RWPE2 (cell line): ENCODE data around the gene BMPER.

Experiments
- ATAC-seq: fragments of 200-7000 bp; cut with Tn5 transposase; 3 replicates; pipeline ENCODE4 v1.9.1; 2021; ENCODE audit warnings: low read depth
- DNase-seq: peaks from one replicate; pipeline ENCODE4 v3.0.0-alpha.2; 2020; ENCODE audit warnings: low spot score
- H3K27ac ChIP-seq: fragments of 450-650 bp; 2 replicates; pipeline ENCODE4 v1.5.1; 2017; ENCODE audit warnings: mild to moderate bottlenecking; ENCODE audit not compliant: poor library complexity, severe bottlenecking
- H3K27me3 ChIP-seq: fragments of 250-450 bp; sonication (Bioruptor Pico); 2 replicates; pipeline ENCODE4 v1.5.1; 2021; ENCODE audit warnings: mild to moderate bottlenecking, moderate library complexity; ENCODE audit not compliant: insufficient read depth, poor library complexity, severe bottlenecking
- H3K36me3 ChIP-seq: fragments of 250-450 bp; sonication (Bioruptor Pico); 2 replicates; pipeline ENCODE4 v1.5.1; 2020; ENCODE audit warnings: low read depth, mild to moderate bottlenecking, moderate library complexity
- H3K4me1 ChIP-seq: fragments of 250-450 bp; sonication (Bioruptor Pico); 2 replicates; pipeline ENCODE4 v1.5.1; 2021; ENCODE audit warnings: mild to moderate bottlenecking, moderate library complexity; ENCODE audit not compliant: insufficient read depth, poor library complexity, severe bottlenecking
- H3K4me3 ChIP-seq: fragments of 250-450 bp; sonication (Bioruptor Pico); 2 replicates; pipeline ENCODE4 v1.5.1; 2021; ENCODE audit warnings: mild to moderate bottlenecking, moderate library complexity; ENCODE audit not compliant: severe bottlenecking
- H3K9me3 ChIP-seq: fragments of 250-450 bp; sonication (Bioruptor Pico); 2 replicates; pipeline ENCODE4 v1.5.1; 2021; ENCODE audit warnings: mild to moderate bottlenecking, moderate library complexity; ENCODE audit not compliant: severe bottlenecking
- CTCF ChIP-seq: fragments of 450-650 bp; IDR thresholded peaks from one replicate; pipeline ENCODE4 v1.5.1; 2017; ENCODE audit warnings: mild to moderate bottlenecking, moderate library complexity; ENCODE audit not compliant: poor library complexity, severe bottlenecking

BMPER gene

GRCh38 chr7:34117573-34117972, 212.2 kb downstream of the BMPER start:
- no peaks in the 10 kb centered on the region for H3K36me3 ChIP-seq

GRCh38 chr7:34121366-34121765, 216.0 kb downstream of the BMPER start:
- TF ChIP-seq CTCF: no peak
- Histone ChIP-seq H3K4me3 (no peak overlapping the region), H3K4me1 (no peaks in the 10 kb centered on the region), H3K27me3 (no peaks in the 10 kb centered on the region), H3K36me3 (no peaks in the 10 kb centered on the region), H3K9me3 (no peaks in the 10 kb centered on the region), H3K27ac (no peak overlapping the region)
- no peak for DNase-seq
- ATAC-seq: no peak

More at GRCh38 chr7:34117573-34117972, 212.2 kb downstream of the BMPER start:
- Histone ChIP-seq H3K4me1 (no peaks in the 10 kb centered on the region), H3K27ac (no peak overlapping the region), H3K9me3 (no peaks in the 10 kb centered on the region), H3K4me3 (no peak overlapping the region), H3K27me3 (no peaks in the 10 kb centered on the region)
- ATAC-seq (no peak), DNase-seq (no peak)
- no peak for TF ChIP-seq CTCF

GRCh38 chr7:34123316-34123715, 218.0 kb downstream of the BMPER start:
- H3K27me3 ChIP-seq: no peaks in the 10 kb centered on the region
- ATAC-seq (no peak), DNase-seq (no peak)
- no peak overlapping the region for H3K27ac ChIP-seq
- no peak for TF ChIP-seq CTCF
- no peak overlapping the region for H3K4me3 ChIP-seq
- no peaks in the 10 kb centered on the region for H3K4me1 ChIP-seq
- no peaks in the 10 kb centered on the region for H3K36me3 ChIP-seq
- no peaks in the 10 kb centered on the region for H3K9me3 ChIP-seq

- Histone ChIP-seq H3K4me1 (no peaks in the 10 kb centered on the region), H3K4me3 (no peak overlapping the region), H3K27me3 (no peaks in the 10 kb centered on the region), H3K36me3 (no peaks in the 10 kb centered on the region), H3K9me3 (no peaks in the 10 kb centered on the region), H3K27ac (no peak overlapping the region)
- ATAC-seq: no peak
- no peak for TF ChIP-seq CTCF
- no peak for DNase-seq
These were observed 219.4 kb downstream of the BMPER start for GRCh38 chr7:34124765-34125164.

- no peak for TF ChIP-seq CTCF
- Histone ChIP-seq H3K4me1 (peaks cover 2% of the 10 kb centered on the region), H3K36me3 (no peaks in the 10 kb centered on the region), H3K9me3 (no peaks in the 10 kb centered on the region), H3K27me3 (no peaks in the 10 kb centered on the region), H3K27ac (no peak overlapping the region), H3K4me3 (no peak overlapping the region)
- DNase-seq: no peak
- ATAC-seq: no peak
These were observed 223.4 kb downstream of the BMPER start for GRCh38 chr7:34128762-34129161.
